ENCODE data around the gene SPINDOC. TPM values are rescaled to one million over a fixed set of nuclear protein-coding genes. Genes with fewer than 3 reads are reported as not detected.

The SPINDOC gene
- total and polyA plus RNA-seq, 9 of the 15 experiments (the other 6 are each of a cell fraction or from before 2014, with no cell fraction given), result 0.70 to 36.3 (median 19.6) TPM

DNA sequence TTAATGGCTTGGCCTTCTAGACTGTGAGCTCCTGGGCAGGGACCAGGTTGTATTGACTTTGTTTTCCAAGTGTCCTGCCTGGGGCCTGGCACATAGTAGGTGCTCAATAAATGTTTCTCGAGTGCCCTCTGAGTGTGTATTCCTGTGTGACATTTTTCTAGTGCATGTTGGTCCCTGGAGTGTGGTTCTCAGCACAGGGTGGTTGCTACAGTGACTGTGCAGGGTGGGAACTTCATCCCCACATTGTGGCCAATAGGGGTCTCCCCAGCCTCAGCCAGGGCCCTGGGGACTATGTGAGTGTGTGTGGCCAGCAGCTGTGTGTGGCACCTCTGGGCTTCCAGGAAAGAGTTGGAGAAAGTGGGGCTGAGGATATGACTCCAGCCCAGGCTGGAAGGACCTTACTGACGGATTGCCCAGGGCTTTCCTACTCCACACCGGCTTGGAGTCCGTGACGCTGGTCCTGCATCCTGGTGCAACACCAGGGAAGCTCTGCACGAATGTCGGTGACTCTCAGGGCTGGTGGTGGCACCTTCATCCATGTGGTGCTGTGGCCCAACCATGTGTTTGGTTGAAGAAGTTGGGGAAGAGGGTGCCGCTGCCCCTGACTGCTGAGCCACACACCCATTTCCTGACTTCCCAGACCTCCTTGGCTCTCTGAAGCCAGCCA is 16.7 kb downstream of the SPINDOC start:
- POLR2A ChIA-PET, result interaction anchor here (0.6 to 1.1 kb wide), 3 partner anchors 10 to 86 kb away, joined by 3 to 4 read pairs (median 3); no protein-coding TSS in a partner anchor
- Histone ChIP-seq H3K9me1 (ENCODE audit: control insufficient read depth, insufficient read depth, low read length) (no peaks in the 10 kb centered on the region), H3K4me3 (no peak overlapping the region), H3K9ac (ENCODE audit: insufficient read depth in 1 of 2, low read depth in 2 of 2, low read length in 2 of 2) (no peak overlapping the region), H3K36me3 (ENCODE audit: control insufficient read depth, insufficient read depth, low read length) (peaks cover 15% of the 10 kb centered on the region; the same call in 2 of the 3 replicates), H3K27ac (ENCODE audit: extremely low read depth, low read depth, low read length) (no peak overlapping the region), H3K27me3 (ENCODE audit: control insufficient read depth in 2 of 2, insufficient read depth in 2 of 2, low read length in 2 of 2) (no peaks in the 10 kb centered on the region), H4K20me1 (replicated peaks; ENCODE audit: control insufficient read depth, insufficient read depth, low read length) (no peaks in the 10 kb centered on the region; the same call in 1 of the 2 replicates), H3K4me1 (replicated peaks in 1 of 2; ENCODE audit: control insufficient read depth in 2 of 2, insufficient read depth in 2 of 2, low read length in 2 of 2) (no peaks in the 10 kb centered on the region; a peak in 1 of 5 replicates), H3K9me3 (replicated peaks; ENCODE audit: control insufficient read depth, insufficient read depth, low read depth, low read length) (no peaks in the 10 kb centered on the region), H3K79me2 (ENCODE audit: control insufficient read depth, insufficient read depth, low read length) (no peaks in the 10 kb centered on the region), H2AFZ (ENCODE audit: low read depth, low read length) (no peak overlapping the region), H3K4me2 (ENCODE audit: insufficient read depth, low read length) (no peak overlapping the region)
- CTCF ChIA-PET (ENCODE audit: low intra/inter-chr PET ratio), result no interaction called here
- ATAC-seq (peak; percentile 96), FAIRE-seq (peak; percentile 11), DNase-seq (ENCODE audit: extremely low read depth in 1 of 4, low spot score in 3 of 4) (peak; percentile 45 to 77 (median 53))
- in situ Hi-C loops (cut with MboI), result loop anchor here (10.0 kb wide), 1 partner anchor 115 kb away; no protein-coding TSS in a partner anchor
- 77% methylated on average over 8 of the region's 8 CpGs for WGBS (ENCODE audit: insufficient coverage, low coverage, missing lambda C conversion rate)
- no TSS peak for BruUV-seq (replicated peaks)
- intact Hi-C loops (cut with micrococcal nuclease), result loop anchor here (10.0 kb wide), 1 partner anchor 475 kb away; the partner anchor contains the start of genes CATSPERZ and ESRRA
- TF ChIP-seq STAG1 (CRISPR knock-in tag; IDR thresholded peaks at IDR 0.05; ENCODE audit: borderline replicate concordance) (peak; percentile 30; the same call in 1 of the 2 replicates), WHSC1 (IDR thresholded peaks at IDR 0.05; ENCODE audit: low read length) (no peak), NCOA6 (IDR thresholded peaks at IDR 0.05) (no peak), SRSF3 (IDR thresholded peaks at IDR 0.05; ENCODE audit: insufficient read depth, low read length) (no peak), CREM (IDR thresholded peaks at IDR 0.05; ENCODE audit: low read depth) (no peak), NFE2 (IDR thresholded peaks at IDR 0.05; ENCODE audit: low read depth) (peak; percentile 46; the same call in 1 of the 2 replicates), SMC3 (conservative IDR thresholded peaks at IDR 0.05; ENCODE audit: insufficient read depth, low read depth, low read length) (0 out of 2 replicates have a peak, but pooled peaks have one; percentile 20)
- TF ChIP-seq, protein P1, sequence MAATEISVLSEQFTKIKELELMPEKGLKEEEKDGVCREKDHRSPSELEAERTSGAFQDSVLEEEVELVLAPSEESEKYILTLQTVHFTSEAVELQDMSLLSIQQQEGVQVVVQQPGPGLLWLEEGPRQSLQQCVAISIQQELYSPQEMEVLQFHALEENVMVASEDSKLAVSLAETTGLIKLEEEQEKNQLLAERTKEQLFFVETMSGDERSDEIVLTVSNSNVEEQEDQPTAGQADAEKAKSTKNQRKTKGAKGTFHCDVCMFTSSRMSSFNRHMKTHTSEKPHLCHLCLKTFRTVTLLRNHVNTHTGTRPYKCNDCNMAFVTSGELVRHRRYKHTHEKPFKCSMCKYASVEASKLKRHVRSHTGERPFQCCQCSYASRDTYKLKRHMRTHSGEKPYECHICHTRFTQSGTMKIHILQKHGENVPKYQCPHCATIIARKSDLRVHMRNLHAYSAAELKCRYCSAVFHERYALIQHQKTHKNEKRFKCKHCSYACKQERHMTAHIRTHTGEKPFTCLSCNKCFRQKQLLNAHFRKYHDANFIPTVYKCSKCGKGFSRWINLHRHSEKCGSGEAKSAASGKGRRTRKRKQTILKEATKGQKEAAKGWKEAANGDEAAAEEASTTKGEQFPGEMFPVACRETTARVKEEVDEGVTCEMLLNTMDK (IDR thresholded peaks at IDR 0.05; ENCODE audit: borderline replicate concordance, insufficient read depth, low read depth, low read length, poor library complexity, severe bottlenecking), result peak; percentile 56
- TF ChIP-seq, protein P2, sequence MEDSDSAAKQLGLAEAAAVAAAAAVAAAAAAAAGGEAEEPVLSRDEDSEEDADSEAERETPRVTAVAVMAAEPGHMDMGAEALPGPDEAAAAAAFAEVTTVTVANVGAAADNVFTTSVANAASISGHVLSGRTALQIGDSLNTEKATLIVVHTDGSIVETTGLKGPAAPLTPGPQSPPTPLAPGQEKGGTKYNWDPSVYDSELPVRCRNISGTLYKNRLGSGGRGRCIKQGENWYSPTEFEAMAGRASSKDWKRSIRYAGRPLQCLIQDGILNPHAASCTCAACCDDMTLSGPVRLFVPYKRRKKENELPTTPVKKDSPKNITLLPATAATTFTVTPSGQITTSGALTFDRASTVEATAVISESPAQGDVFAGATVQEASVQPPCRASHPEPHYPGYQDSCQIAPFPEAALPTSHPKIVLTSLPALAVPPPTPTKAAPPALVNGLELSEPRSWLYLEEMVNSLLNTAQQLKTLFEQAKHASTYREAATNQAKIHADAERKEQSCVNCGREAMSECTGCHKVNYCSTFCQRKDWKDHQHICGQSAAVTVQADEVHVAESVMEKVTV (CRISPR knock-in tag; IDR thresholded peaks at IDR 0.05), result 0 out of 2 replicates have a peak, but pooled peaks have one; percentile 40
- TF ChIP-seq, protein P3, sequence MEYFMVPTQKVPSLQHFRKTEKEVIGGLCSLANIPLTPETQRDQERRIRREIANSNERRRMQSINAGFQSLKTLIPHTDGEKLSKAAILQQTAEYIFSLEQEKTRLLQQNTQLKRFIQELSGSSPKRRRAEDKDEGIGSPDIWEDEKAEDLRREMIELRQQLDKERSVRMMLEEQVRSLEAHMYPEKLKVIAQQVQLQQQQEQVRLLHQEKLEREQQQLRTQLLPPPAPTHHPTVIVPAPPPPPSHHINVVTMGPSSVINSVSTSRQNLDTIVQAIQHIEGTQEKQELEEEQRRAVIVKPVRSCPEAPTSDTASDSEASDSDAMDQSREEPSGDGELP (CRISPR knock-in tag; IDR thresholded peaks at IDR 0.05; ENCODE audit: borderline replicate concordance), result peak; percentile 42; the same call in 1 of the 2 replicates
- TF ChIP-seq, protein P4, sequence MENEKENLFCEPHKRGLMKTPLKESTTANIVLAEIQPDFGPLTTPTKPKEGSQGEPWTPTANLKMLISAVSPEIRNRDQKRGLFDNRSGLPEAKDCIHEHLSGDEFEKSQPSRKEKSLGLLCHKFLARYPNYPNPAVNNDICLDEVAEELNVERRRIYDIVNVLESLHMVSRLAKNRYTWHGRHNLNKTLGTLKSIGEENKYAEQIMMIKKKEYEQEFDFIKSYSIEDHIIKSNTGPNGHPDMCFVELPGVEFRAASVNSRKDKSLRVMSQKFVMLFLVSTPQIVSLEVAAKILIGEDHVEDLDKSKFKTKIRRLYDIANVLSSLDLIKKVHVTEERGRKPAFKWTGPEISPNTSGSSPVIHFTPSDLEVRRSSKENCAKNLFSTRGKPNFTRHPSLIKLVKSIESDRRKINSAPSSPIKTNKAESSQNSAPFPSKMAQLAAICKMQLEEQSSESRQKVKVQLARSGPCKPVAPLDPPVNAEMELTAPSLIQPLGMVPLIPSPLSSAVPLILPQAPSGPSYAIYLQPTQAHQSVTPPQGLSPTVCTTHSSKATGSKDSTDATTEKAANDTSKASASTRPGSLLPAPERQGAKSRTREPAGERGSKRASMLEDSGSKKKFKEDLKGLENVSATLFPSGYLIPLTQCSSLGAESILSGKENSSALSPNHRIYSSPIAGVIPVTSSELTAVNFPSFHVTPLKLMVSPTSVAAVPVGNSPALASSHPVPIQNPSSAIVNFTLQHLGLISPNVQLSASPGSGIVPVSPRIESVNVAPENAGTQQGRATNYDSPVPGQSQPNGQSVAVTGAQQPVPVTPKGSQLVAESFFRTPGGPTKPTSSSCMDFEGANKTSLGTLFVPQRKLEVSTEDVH (IDR thresholded peaks at IDR 0.05; ENCODE audit: low read depth, partially characterized antibody), result no peak

Measured in K562 (cell line).